Measurements from ENCODE around the gene RMRP. TPM values are rescaled to one million over a fixed set of nuclear protein-coding genes. Genes with fewer than 3 reads are reported as not detected.

The RMRP gene
- total and polyA plus RNA-seq, 10 of the 15 experiments (the other 5 are each of a cell fraction or from before 2014, with no cell fraction given), result 12.0 to 42,450 (median 6,418) TPM; not detected in 4

DNA sequence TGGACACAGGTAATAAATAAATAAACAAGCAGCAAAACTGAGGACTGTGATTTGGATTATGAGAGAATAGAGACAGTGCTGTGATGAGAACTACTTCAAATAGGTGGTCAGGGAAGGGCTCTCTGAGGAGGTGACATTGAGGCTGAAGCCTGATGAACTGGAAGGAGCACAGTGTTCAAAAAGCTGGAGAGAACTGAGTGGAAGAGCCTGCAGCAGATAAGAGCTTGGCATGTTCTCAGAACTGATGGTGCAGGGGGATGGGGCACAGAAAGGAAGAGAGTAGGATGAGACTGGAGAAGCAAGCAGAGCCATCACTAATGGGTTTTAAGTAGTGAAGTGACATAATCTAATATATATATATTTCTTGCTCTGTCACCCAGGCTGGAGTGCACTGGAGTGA is 43.1 kb upstream of the RMRP start:
- in situ Hi-C loops (cut with MboI), result no loop called here
- CTCF ChIA-PET, result interaction anchor here (1.7 to 15.2 kb wide), 2 partner anchors 26 to 40 kb away, joined by 6 to 227 read pairs; partner anchors contain the start of genes ARHGEF39, CCDC107 and RMRP
- BruUV-seq (replicated peaks), result no TSS peak
- TF ChIP-seq CHD4 (IDR thresholded peaks at IDR 0.05) (no peak), POLR2A (IDR thresholded peaks at IDR 0.05; ENCODE audit: low read depth, low read length) (no peak), IKZF1 (conservative IDR thresholded peaks at IDR 0.05) (no peak), ZNF622 (IDR thresholded peaks at IDR 0.05) (no peak), CREM (IDR thresholded peaks at IDR 0.05; ENCODE audit: low read depth) (no peak), TAF1 (IDR thresholded peaks at IDR 0.05; ENCODE audit: borderline replicate concordance, low read depth, low read length) (no peak), ESRRA (IDR thresholded peaks at IDR 0.05; ENCODE audit: low read length) (no peak), YY1 (IDR thresholded peaks at IDR 0.05; ENCODE audit: low read depth, low read length) (no peak), POU2F2 (IDR thresholded peaks at IDR 0.05; ENCODE audit: borderline replicate concordance, low read depth, low read length) (no peak), SPI1 (IDR thresholded peaks at IDR 0.05; ENCODE audit: borderline replicate concordance, insufficient read depth, low read depth, low read length) (no peak), KLF5 (IDR thresholded peaks at IDR 0.05; ENCODE audit: partially characterized antibody) (no peak), EED (IDR thresholded peaks at IDR 0.05; ENCODE audit: low read depth) (no peak), BCL11A (IDR thresholded peaks at IDR 0.05; ENCODE audit: low read depth, low read length) (no peak), SRF (IDR thresholded peaks at IDR 0.05; ENCODE audit: low read depth in 2 of 2, low read length in 2 of 2) (no peak), MAX (IDR thresholded peaks at IDR 0.05; ENCODE audit: low read depth, low read length) (no peak), JUND (IDR thresholded peaks at IDR 0.05; ENCODE audit: low read depth, low read length) (no peak)
- TF ChIP-seq, protein P1, sequence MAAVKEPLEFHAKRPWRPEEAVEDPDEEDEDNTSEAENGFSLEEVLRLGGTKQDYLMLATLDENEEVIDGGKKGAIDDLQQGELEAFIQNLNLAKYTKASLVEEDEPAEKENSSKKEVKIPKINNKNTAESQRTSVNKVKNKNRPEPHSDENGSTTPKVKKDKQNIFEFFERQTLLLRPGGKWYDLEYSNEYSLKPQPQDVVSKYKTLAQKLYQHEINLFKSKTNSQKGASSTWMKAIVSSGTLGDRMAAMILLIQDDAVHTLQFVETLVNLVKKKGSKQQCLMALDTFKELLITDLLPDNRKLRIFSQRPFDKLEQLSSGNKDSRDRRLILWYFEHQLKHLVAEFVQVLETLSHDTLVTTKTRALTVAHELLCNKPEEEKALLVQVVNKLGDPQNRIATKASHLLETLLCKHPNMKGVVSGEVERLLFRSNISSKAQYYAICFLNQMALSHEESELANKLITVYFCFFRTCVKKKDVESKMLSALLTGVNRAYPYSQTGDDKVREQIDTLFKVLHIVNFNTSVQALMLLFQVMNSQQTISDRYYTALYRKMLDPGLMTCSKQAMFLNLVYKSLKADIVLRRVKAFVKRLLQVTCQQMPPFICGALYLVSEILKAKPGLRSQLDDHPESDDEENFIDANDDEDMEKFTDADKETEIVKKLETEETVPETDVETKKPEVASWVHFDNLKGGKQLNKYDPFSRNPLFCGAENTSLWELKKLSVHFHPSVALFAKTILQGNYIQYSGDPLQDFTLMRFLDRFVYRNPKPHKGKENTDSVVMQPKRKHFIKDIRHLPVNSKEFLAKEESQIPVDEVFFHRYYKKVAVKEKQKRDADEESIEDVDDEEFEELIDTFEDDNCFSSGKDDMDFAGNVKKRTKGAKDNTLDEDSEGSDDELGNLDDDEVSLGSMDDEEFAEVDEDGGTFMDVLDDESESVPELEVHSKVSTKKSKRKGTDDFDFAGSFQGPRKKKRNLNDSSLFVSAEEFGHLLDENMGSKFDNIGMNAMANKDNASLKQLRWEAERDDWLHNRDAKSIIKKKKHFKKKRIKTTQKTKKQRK (IDR thresholded peaks at IDR 0.05; ENCODE audit: low read depth, low read length), result no peak
- TF ChIP-seq, protein P2, sequence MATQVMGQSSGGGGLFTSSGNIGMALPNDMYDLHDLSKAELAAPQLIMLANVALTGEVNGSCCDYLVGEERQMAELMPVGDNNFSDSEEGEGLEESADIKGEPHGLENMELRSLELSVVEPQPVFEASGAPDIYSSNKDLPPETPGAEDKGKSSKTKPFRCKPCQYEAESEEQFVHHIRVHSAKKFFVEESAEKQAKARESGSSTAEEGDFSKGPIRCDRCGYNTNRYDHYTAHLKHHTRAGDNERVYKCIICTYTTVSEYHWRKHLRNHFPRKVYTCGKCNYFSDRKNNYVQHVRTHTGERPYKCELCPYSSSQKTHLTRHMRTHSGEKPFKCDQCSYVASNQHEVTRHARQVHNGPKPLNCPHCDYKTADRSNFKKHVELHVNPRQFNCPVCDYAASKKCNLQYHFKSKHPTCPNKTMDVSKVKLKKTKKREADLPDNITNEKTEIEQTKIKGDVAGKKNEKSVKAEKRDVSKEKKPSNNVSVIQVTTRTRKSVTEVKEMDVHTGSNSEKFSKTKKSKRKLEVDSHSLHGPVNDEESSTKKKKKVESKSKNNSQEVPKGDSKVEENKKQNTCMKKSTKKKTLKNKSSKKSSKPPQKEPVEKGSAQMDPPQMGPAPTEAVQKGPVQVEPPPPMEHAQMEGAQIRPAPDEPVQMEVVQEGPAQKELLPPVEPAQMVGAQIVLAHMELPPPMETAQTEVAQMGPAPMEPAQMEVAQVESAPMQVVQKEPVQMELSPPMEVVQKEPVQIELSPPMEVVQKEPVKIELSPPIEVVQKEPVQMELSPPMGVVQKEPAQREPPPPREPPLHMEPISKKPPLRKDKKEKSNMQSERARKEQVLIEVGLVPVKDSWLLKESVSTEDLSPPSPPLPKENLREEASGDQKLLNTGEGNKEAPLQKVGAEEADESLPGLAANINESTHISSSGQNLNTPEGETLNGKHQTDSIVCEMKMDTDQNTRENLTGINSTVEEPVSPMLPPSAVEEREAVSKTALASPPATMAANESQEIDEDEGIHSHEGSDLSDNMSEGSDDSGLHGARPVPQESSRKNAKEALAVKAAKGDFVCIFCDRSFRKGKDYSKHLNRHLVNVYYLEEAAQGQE (IDR thresholded peaks at IDR 0.05; ENCODE audit: low read depth, low read length), result no peak
- TF ChIP-seq, protein P3, sequence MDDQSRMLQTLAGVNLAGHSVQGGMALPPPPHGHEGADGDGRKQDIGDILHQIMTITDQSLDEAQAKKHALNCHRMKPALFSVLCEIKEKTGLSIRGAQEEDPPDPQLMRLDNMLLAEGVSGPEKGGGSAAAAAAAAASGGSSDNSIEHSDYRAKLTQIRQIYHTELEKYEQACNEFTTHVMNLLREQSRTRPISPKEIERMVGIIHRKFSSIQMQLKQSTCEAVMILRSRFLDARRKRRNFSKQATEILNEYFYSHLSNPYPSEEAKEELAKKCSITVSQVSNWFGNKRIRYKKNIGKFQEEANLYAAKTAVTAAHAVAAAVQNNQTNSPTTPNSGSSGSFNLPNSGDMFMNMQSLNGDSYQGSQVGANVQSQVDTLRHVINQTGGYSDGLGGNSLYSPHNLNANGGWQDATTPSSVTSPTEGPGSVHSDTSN (IDR thresholded peaks at IDR 0.05; ENCODE audit: insufficient replicate concordance, low read depth, low read length), result no peak

More for the DNA sequence above, 43.1 kb upstream of the RMRP start:
- Histone ChIP-seq H3K4me1 (ENCODE audit: control insufficient read depth, insufficient read depth, low read length) (no peaks in the 10 kb centered on the region), H3K9me3 (replicated peaks; ENCODE audit: control insufficient read depth, insufficient read depth, low read length) (no peaks in the 10 kb centered on the region), H3K4me3 (no peak overlapping the region), H3K4me2 (ENCODE audit: control insufficient read depth, insufficient read depth) (no peak overlapping the region), H3K27me3 (replicated peaks in 1 of 2; ENCODE audit: control insufficient read depth in 2 of 2, insufficient read depth in 2 of 2, low read length in 1 of 2) (no peaks in the 10 kb centered on the region), H3K79me2 (ENCODE audit: control insufficient read depth, insufficient read depth, low read length) (no peaks in the 10 kb centered on the region), H3K9ac (ENCODE audit: control insufficient read depth, insufficient read depth, low read length) (no peak overlapping the region), H2AFZ (ENCODE audit: control insufficient read depth, low read depth, low read length) (no peak overlapping the region), H3K27ac (ENCODE audit: control insufficient read depth, insufficient read depth) (no peak overlapping the region), H4K20me1 (ENCODE audit: control insufficient read depth, insufficient read depth) (no peaks in the 10 kb centered on the region), H3K36me3 (ENCODE audit: control insufficient read depth in 2 of 2, insufficient read depth in 2 of 2, low read length in 1 of 2) (peaks cover 60 to 80% of the 10 kb centered on the region in 2 experiments)
- intact Hi-C loops (cut with micrococcal nuclease; ENCODE audit: unreplicated experiment), result no loop called here
- RAD21 ChIA-PET (ENCODE audit: unreplicated experiment), result interaction anchor here (0.7 kb wide), 1 partner anchor 97 kb away, joined by 3 read pairs; no protein-coding TSS in a partner anchor
- DNase-seq (ENCODE audit: low read depth, low spot score) (no peak), ATAC-seq (no peak), FAIRE-seq (no peak)
- POLR2A ChIA-PET, result interaction anchor here (1.3 to 1.4 kb wide), 2 partner anchors 9 to 36 kb away, joined by 3 read pairs; partner anchors contain the start of gene ARHGEF39
- SMC1A ChIA-PET (ENCODE audit: uncharacterized antibody, unreplicated experiment), result interaction anchor here (0.8 kb wide), 1 partner anchor 27 kb away, joined by 3 read pairs; no protein-coding TSS in a partner anchor
